Psoas muscle (tissue), 8 donors: ENCODE data around the gene DAB1. TPM values are rescaled to one million over a fixed set of nuclear protein-coding genes. Genes with fewer than 3 reads are reported as not detected.

Experiments
- ATAC-seq, 4 donors: fragments of 200-7000 bp; cut with Tn5 transposase; one replicate each; pipeline ENCODE4 v1.9.1; 2020; ENCODE audit warnings: moderate library complexity in 3 of 4, mild to moderate bottlenecking in 2 of 4
- DNase-seq, 2 donors: peaks; one replicate each; pipeline ENCODE4 v3.0.0-alpha.2; 2020
- H3K27ac ChIP-seq: fragments of 200-600 bp; one replicate; pipeline ENCODE4 v1.8.0; 2022
- H3K27me3 ChIP-seq, 3 donors: fragments of 200-600 bp in 1 of 3; one replicate each; pipeline versions ENCODE4 v1.6.1 to v1.8.0; 2013 to 2022; ENCODE audit warnings: low read length in 2 of 3, mild to moderate bottlenecking in 2 of 3, moderate library complexity in 1 of 3; ENCODE audit not compliant: insufficient read depth in 3 of 3
- H3K36me3 ChIP-seq, 2 donors: fragments of 200-600 bp in 1 of 2; one replicate each; pipeline versions ENCODE4 v1.6.1 to v1.8.0; 2013 to 2022; ENCODE audit warnings: low read depth in 1 of 2, mild to moderate bottlenecking in 1 of 2, moderate library complexity in 1 of 2; ENCODE audit not compliant: insufficient read depth in 1 of 2
- H3K4me1 ChIP-seq: fragments of 200-600 bp; one replicate; pipeline ENCODE4 v1.8.0; 2022
- H3K4me3 ChIP-seq: fragments of 200-600 bp; one replicate; pipeline ENCODE4 v1.8.0; 2022; ENCODE audit warnings: mild to moderate bottlenecking
- H3K9me3 ChIP-seq: fragments of 200-600 bp; one replicate; pipeline ENCODE4 v1.8.0; 2022
- CTCF ChIP-seq: fragments of 200-600 bp; IDR thresholded peaks from one replicate; pipeline ENCODE4 v1.8.0; 2022; ENCODE audit warnings: antibody characterized with exemption
- WGBS, 3 donors: extraction: QIAGEN DNeasy Blood & Tissue Kit; methylation state at CpG; one replicate each; pipeline versions ENCODE4 v1.1.6 to v1.1.7; 2013; 5-methylcytosine and 5-hydroxymethylcytosine counted together
- intact Hi-C, 2 donors: fragments of 100-400 bp; cut with DNase I; formaldehyde crosslinking; loops; one replicate each; pipeline versions ENCODE4 v1.11.0 to v1.14.2; 2022
- polyA plus RNA-seq, 3 donors: library from polyadenylated mRNA; stranded (reverse); fragments of 200-250 nt; gene quantifications; one replicate each; pipeline ENCODE4 v1.2.3, GENCODE V29; 2013
- total RNA-seq, 4 donors: library from RNA; stranded (reverse); fragmentation: NEBNext Ultra II Directional in 2 of 4; extraction: Animal tissue kit (Norgen Biotek cat#: 25700) in 2 of 4; gene quantifications; one replicate each; pipeline versions ENCODE4 v1.2.1 to v1.2.4, GENCODE V29; 2021 to 2023
- donor health status: healthy with polysubstance abuse.
- donor health status: DM: no; HTN: no; CAD: no; lungs with moderate emphysema.
- donor health status: Bipolar disorder and iron deficiency.
- donor health status: healthy.
- donor health status: DM: yes; HTN: yes; CAD: no.
- donor health status: DM: no; HTN: no; CAD: no.
- donor health status: DM: no; HTN: no; CAD: no.
- donor health status: DM: yes; HTN: yes; CAD: no.

The DAB1 gene
- total and polyA plus RNA-seq, 7 donors, result 0.04 to 0.28 (median 0.09) TPM; not detected in 1

- 65 to 74% (median 73%) methylated on average over 7 of the region's 7 CpGs for WGBS, 3 donors
- Histone ChIP-seq H3K27ac (no peak overlapping the region), H3K9me3 (no peaks in the 10 kb centered on the region), H3K4me1 (no peaks in the 10 kb centered on the region), H3K36me3 (no peaks in the 10 kb centered on the region), H3K27me3 (peaks cover 0 to 2% (median 0%) of the 10 kb centered on the region in 3 donors), H3K4me3 (no peak overlapping the region)
- intact Hi-C loops, result no loop called here
- no peak for TF ChIP-seq CTCF
- no peak for ATAC-seq
- no peak for DNase-seq
These were observed 341.0 kb downstream of the DAB1 start for GRCh38 chr1:57082711-57083439.

- Histone ChIP-seq H3K9me3 (no peaks in the 10 kb centered on the region), H3K27ac (no peak overlapping the region), H3K27me3 (no peaks in the 10 kb centered on the region), H3K4me3 (no peak overlapping the region), H3K36me3 (no peaks in the 10 kb centered on the region), H3K4me1 (no peaks in the 10 kb centered on the region)
- no peak for TF ChIP-seq CTCF
- 92 to 97% (median 93%) methylated on average over 5 of the region's 5 CpGs for WGBS, 3 donors
- intact Hi-C loops, result no loop called here
- no peak for ATAC-seq
- DNase-seq, result no peak
These were observed 344.3 kb downstream of the DAB1 start for GRCh38 chr1:57079454-57080157.

DNA sequence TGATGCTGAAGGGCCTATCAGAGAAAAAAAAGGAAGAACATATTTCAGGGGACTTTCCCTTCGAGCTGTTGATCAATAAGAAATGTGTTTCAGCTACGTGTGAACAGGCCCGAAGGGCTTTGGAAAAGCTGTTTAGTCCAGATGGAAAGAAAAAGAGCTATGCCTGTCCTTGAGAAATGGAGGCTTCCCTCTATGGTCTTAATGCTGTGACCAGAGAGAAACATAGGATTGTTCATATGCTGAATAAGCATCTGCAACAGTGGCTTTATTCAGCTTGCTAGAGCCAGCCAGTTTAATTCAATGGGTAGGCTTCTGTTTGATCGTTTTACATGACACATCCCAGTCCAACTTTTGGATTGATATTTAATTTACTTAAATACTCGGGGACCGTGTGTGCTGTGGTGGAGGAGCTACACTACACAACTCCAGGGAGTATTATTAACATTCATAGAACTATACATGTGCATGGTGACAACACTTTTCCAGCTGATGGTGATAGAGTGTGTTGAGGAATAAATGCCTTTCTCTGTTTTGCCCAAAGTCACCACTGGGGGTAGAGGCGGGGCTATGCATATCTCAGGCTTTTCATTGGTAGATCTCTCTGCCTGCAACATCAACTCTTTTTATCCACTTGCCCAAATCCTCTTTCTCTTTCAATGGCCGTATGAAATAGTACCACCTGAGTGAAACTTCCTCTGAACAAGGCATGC lies 351.3 kb downstream of the DAB1 start:
- 85 to 87% (median 86%) methylated on average over 8 of the region's 8 CpGs for WGBS, 3 donors
- ATAC-seq, result no peak
- TF ChIP-seq CTCF, result no peak

GRCh38 chr1:57067863-57068262 lies 356.0 kb downstream of the DAB1 start:
- no peak for ATAC-seq
- Histone ChIP-seq H3K27ac (no peak overlapping the region), H3K36me3 (no peaks in the 10 kb centered on the region), H3K9me3 (no peaks in the 10 kb centered on the region), H3K4me1 (no peaks in the 10 kb centered on the region), H3K27me3 (no peaks in the 10 kb centered on the region), H3K4me3 (no peak overlapping the region)
- DNase-seq, result no peak
- intact Hi-C loops, result no loop called here
- no peak for TF ChIP-seq CTCF
- 67 to 82% (median 80%) methylated on average over 3 of the region's 3 CpGs for whole genome bisulfite sequencing, 3 donors

More for the DNA sequence above, 351.3 kb downstream of the DAB1 start:
- no peaks in the 10 kb centered on the region for H3K27me3 ChIP-seq
- no peaks in the 10 kb centered on the region for H3K4me1 ChIP-seq
- H3K4me3 ChIP-seq, result no peak overlapping the region
- H3K36me3 ChIP-seq, result no peaks in the 10 kb centered on the region
- H3K9me3 ChIP-seq, result no peaks in the 10 kb centered on the region
- intact Hi-C loops, result no loop called here
- no peak overlapping the region for H3K27ac ChIP-seq
- DNase-seq, result no peak
